NCI-H2029 (cell line): Measurements from ENCODE around the gene ATG12.
"Not testable (repeated sequence)": the region's sequence is repeated elsewhere in the genome, so short reads cannot be mapped to it uniquely, and the experiment has no call there.

ENCODE experiments used
- DNase-seq: peaks from one replicate; lab custom pipeline; 2025; lab: John Stamatoyannopoulos, UW

Gene ATG12

GRCh38 chr5:115842089-115842935 lies 947 bp upstream of the ATG12 start:
- peak; percentile 60 for DNase-seq

- DNase-seq, result no peak
These were observed 492 bp downstream of the ATG12 start for GRCh38 chr5:115840873-115841272.

- DNase-seq, result peak; percentile 14
These were observed 2.4 kb downstream of the ATG12 start for GRCh38 chr5:115838885-115839518.

- no peak for DNase-seq
These were observed 5.9 kb downstream of the ATG12 start for GRCh38 chr5:115835481-115835880.

- peak; percentile 9 for DNase-seq
These were observed 10.1 kb downstream of the ATG12 start for GRCh38 chr5:115831163-115831768.

GRCh38 chr5:115829913-115830312 lies 11.5 kb downstream of the ATG12 start:
- no peak for DNase-seq

GRCh38 chr5:115825948-115826347 lies 15.4 kb downstream of the ATG12 start:
- DNase-seq, result no peak

- DNase-seq, result not testable (repeated sequence)
These were observed 16.4 kb downstream of the ATG12 start for GRCh38 chr5:115824983-115825382.

GRCh38 chr5:115820846-115821245 lies 20.5 kb downstream of the ATG12 start:
- no peak for DNase-seq

GRCh38 chr5:115818821-115819220 lies 22.5 kb downstream of the ATG12 start:
- DNase-seq, result no peak

- DNase-seq, result no peak
These were observed 24.0 kb downstream of the ATG12 start for GRCh38 chr5:115817386-115817785.

GRCh38 chr5:115816226-115817081 lies 24.9 kb downstream of the ATG12 start, which contains the start of gene CDO1:
TSS of gene CDO1 (minus strand) at chr5:115816659. CDS start at chr5:115816397, 262 bp downstream.
- DNase-seq, result no peak

- no peak for DNase-seq
These were observed 25.6 kb downstream of the ATG12 start for GRCh38 chr5:115815693-115816225.

- DNase-seq, result no peak
These were observed 26.2 kb downstream of the ATG12 start for GRCh38 chr5:115815006-115815692.

- DNase-seq, result no peak
These were observed 27.6 kb downstream of the ATG12 start for GRCh38 chr5:115813719-115814118.

- DNase-seq, result no peak
These were observed 29.0 kb downstream of the ATG12 start for GRCh38 chr5:115812372-115812771.

GRCh38 chr5:115811406-115811805 lies 30.0 kb downstream of the ATG12 start:
- no peak for DNase-seq

- DNase-seq, result no peak
These were observed 30.6 kb downstream of the ATG12 start for GRCh38 chr5:115810761-115811160.

GRCh38 chr5:115809946-115810345 lies 31.4 kb downstream of the ATG12 start:
- DNase-seq, result no peak

GRCh38 chr5:115808066-115808465 lies 33.3 kb downstream of the ATG12 start:
- not testable (repeated sequence) for DNase-seq

GRCh38 chr5:115807654-115808052 lies 33.7 kb downstream of the ATG12 start:
- DNase-seq, result no peak
